Activated T-cell treated with anti-CD3 and anti-CD28 coated beads, Interleukin-2, amount 50 U/mL, for 72 hours (primary cell): ENCODE results near the gene MYEOV. TPM values are rescaled to one million over a fixed set of nuclear protein-coding genes. Genes with fewer than 3 reads are reported as not detected.

Source experiments
- ATAC-seq, 2 donors: fragments of 150-1000 bp; cut with Tn5 transposase; replicated peaks in 1 of 2; 2 replicates each; pipeline ENCODE4 v1.10.0; 2021; ENCODE audit warnings: moderate library complexity in 2 of 2, mild to moderate bottlenecking in 1 of 2
- DNase-seq, 2 donors: peaks; one replicate each; pipeline ENCODE4 v3.0.0; 2021 to 2022; ENCODE audit warnings: mixed read lengths in 1 of 2
- H3K27ac Mint-ChIP-seq: one replicate; pipeline ENCODE4 v1.8.0; 2022; ENCODE audit warnings: mild to moderate bottlenecking, moderate library complexity, mixed read lengths
- H3K27me3 Mint-ChIP-seq: one replicate; pipeline ENCODE4 v1.8.0; 2022; ENCODE audit warnings: low read depth, mixed read lengths
- H3K36me3 Mint-ChIP-seq, 2 donors: one replicate each; pipeline ENCODE4 v1.8.0; 2022; ENCODE audit warnings: mixed read lengths in 2 of 2, mild to moderate bottlenecking in 1 of 2; ENCODE audit not compliant: insufficient read depth in 2 of 2
- H3K4me1 Mint-ChIP-seq: one replicate; pipeline ENCODE4 v1.8.0; 2022; ENCODE audit warnings: low read depth, mixed read lengths
- H3K4me3 Mint-ChIP-seq, 2 donors: one replicate each; pipeline ENCODE4 v1.8.0; 2022; ENCODE audit warnings: mild to moderate bottlenecking in 2 of 2, mixed read lengths in 2 of 2, moderate library complexity in 2 of 2
- H3K9me3 Mint-ChIP-seq, 2 donors: one replicate each; pipeline ENCODE4 v1.8.0; 2022; ENCODE audit warnings: mixed read lengths in 2 of 2
- total RNA-seq, 2 donors: library from RNA; stranded (reverse); gene quantifications; one replicate each; pipeline ENCODE4 v1.2.3, GENCODE V29; 2022

MYEOV gene
- total RNA-seq, 2 donors from 2014 or later, result 0.42 to 0.67 TPM

DNA sequence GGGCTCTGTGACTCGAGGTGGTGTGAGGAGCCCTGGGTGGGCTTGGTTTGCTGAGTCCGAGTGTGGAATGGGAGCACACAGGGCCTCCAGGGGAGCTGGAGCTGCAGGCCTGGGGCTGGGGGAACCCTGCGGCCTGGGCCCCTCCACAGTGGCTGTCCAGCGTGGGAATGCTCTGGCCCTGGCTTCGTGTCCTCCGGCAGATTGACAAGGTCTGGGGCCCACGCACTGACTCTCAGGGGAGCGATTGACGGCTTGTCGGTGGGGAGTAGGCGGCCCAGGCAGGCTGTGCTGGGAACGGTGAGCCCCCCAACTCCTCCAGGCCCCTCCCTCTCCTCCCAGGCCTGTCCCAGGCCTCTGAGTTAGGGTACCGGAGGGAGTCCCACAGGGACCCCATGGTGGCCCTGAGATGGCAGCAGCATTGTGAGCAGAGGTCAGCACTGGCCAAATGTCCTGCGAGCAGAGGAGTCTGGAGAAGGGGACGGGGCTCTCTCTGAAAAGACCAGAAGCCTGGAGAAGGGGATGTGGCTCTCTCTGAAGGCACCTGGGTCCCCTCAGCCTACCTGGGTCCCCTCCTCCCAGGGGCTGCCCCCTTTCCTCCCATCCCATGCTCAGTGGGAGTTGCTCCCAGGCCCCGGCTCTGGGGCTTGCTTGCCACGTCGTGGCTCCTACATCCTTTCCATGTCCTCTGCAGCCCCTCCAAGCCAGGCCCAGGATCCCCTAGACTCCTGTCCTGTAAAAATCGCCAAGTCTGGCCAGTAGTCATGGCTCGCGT lies 23.8 kb upstream of the MYEOV start:
- DNase-seq (no peak), ATAC-seq (no peak)
- Mint-ChIP-seq H3K27ac (no peak overlapping the region), H3K27me3 (no peaks in the 10 kb centered on the region), H3K9me3 (peaks cover 0 to 2% of the 10 kb centered on the region in 2 donors), H3K36me3 (no peaks in the 10 kb centered on the region), H3K4me3 (no peak overlapping the region), H3K4me1 (no peaks in the 10 kb centered on the region)

DNA sequence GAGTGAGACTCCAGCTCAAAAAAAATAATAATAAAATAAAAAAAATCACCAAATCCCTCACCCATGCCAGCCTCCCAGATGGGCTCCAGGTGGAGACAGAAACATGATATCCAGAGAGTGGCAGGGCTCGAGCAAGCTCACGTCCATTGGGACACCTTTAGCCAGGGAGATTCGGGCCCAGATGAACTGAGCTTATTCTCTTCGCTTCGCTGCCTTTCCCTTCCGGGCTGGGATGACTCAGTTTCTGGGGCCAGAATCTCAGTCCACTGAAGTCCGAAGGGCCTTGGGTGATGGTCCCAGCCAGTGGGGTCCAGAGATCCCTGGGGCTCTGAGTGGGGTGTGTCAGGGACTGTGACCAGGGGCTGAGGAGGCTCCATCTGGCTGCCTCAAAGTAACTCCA lies 23.0 kb upstream of the MYEOV start:
- no peaks in the 10 kb centered on the region for H3K4me1 Mint-ChIP-seq
- no peaks in the 10 kb centered on the region for H3K36me3 Mint-ChIP-seq
- no peak for ATAC-seq
- DNase-seq, result no peak
- H3K27ac Mint-ChIP-seq, result no peak overlapping the region
- peaks cover 0 to 2% of the 10 kb centered on the region in 2 donors for H3K9me3 Mint-ChIP-seq
- no peak overlapping the region for H3K4me3 Mint-ChIP-seq
- H3K27me3 Mint-ChIP-seq, result no peaks in the 10 kb centered on the region

DNA sequence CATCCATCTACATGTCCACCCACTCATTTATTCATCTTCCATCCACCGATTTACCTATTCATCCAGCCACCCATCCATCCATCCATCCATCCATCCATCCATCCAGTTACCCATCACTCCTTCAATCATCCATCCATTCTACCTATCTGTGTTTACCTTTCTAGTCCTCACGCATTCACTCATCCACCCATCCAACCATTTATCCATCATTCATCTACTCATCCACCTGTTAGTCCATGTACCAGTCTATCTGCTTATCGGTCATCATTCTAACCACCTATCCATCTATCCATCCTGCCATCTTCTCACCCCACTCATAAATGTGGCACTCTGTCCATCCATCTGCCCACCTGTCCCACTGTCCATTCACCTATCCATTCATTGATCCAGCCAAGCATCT lies 21.9 kb upstream of the MYEOV start:
- ATAC-seq, result no peak
- no peaks in the 10 kb centered on the region for H3K4me1 Mint-ChIP-seq
- no peaks in the 10 kb centered on the region for H3K36me3 Mint-ChIP-seq
- H3K27ac Mint-ChIP-seq, result no peak overlapping the region
- H3K9me3 Mint-ChIP-seq, result peaks cover 0 to 2% of the 10 kb centered on the region in 2 donors
- DNase-seq, result no peak
- H3K27me3 Mint-ChIP-seq, result no peaks in the 10 kb centered on the region
- H3K4me3 Mint-ChIP-seq, result no peak overlapping the region

DNA sequence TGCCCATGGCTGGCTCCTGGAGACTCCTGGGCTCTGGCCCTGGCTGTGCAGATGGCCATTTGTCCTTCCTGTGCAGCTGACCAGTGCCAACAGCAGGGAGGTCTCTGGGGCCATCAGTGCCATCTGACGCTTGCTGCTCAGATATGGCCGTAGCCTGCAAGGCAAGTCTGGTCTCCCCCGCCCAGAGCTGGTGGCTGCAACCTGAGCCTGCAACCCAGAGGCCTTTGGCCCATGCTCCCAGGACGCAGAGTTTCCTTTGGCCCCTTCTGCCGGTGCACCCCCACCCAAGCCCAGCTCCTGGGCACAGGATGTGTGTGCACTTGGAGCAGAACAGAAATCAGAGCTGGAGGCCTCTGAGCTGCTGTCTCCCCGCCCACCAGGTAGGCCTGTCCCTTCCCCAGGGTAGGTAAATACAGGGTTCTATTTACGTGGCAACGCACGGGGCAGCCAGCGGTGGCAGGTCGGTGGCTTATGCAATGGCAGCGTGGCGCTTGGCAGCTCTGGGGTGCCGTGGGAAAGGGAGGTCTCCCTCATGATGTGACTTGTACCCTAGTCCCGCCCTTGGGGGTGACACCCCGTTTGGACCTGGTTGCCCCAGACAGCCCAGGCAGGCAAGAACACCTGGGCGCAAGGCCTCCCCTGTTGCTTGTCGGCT lies 21.0 kb upstream of the MYEOV start:
- H3K36me3 Mint-ChIP-seq, result no peaks in the 10 kb centered on the region
- DNase-seq (no peak), ATAC-seq (no peak)
- H3K4me1 Mint-ChIP-seq, result no peaks in the 10 kb centered on the region
- no peak overlapping the region for H3K4me3 Mint-ChIP-seq
- H3K27ac Mint-ChIP-seq, result no peak overlapping the region
- no peaks in the 10 kb centered on the region for H3K27me3 Mint-ChIP-seq
- peaks cover 0 to 2% of the 10 kb centered on the region in 2 donors for H3K9me3 Mint-ChIP-seq

DNA sequence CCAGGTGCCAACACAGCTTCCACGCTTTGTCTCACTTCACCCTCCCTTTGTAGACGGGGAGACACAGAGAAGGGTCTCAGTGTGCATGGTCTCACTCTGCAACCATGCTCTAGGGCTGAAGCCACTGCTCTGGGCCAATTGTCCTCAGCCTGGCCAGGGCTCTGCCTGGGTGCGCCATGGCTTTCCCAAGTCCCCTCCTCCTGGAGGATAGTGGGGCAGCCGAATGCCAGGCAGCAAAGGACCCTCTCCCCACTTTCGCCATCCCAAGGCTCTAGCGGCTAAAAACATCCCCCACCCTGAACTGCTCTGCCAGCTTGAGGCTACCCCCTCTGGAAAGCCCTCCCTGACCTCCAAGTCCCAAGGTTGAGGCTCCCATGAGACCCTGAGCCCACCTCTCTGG lies 20.4 kb upstream of the MYEOV start:
- Mint-ChIP-seq H3K4me1 (no peaks in the 10 kb centered on the region), H3K9me3 (peaks cover 0 to 2% of the 10 kb centered on the region in 2 donors), H3K27ac (no peak overlapping the region), H3K36me3 (no peaks in the 10 kb centered on the region), H3K27me3 (no peaks in the 10 kb centered on the region), H3K4me3 (no peak overlapping the region)
- no peak for DNase-seq
- no peak for ATAC-seq

DNA sequence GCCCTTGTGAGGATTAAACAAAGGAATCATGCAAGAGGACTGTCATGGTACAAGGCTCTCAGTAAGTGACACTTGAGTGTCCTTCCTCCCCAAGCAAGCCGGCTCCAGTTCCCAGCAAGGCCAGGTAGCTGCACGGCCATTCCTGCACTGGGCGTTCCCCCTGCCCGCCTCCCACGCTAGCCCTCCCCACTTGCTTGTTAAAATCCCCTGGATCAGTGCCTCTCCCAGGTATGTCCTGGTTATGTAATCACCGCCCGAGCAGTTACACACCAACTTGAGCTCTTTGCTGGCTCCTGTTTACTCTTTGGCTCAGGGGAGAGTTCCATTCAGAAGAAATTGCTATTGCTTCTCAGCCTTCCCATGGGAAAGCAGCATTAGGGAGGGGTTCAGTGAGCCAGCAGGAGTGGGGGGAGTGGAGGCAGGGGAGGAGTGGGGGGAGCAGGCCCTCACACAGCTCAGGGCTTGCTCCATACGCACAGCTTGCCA lies 19.4 kb upstream of the MYEOV start:
- no peak for ATAC-seq
- Mint-ChIP-seq H3K9me3 (peaks cover 0 to 2% of the 10 kb centered on the region in 2 donors), H3K4me1 (no peaks in the 10 kb centered on the region), H3K27me3 (no peaks in the 10 kb centered on the region), H3K27ac (no peak overlapping the region), H3K4me3 (no peak overlapping the region), H3K36me3 (no peaks in the 10 kb centered on the region)
- no peak for DNase-seq

DNA sequence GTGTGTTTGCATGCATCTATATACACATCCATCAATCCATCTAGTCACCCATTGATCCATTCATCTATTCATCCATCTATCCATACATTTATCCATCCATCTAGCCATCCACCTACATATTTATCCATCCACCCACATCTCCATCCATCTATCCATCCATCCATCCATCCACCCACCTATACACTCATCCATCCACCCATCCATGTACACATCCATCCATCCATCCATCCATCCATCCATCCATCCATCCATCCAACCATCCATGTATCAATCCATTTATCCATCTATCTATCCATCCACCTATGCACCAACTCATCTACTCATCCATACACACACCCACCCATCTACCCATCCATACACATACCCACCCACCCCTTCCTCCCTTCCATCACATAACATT lies 18.8 kb upstream of the MYEOV start:
- Mint-ChIP-seq H3K4me1 (no peaks in the 10 kb centered on the region), H3K4me3 (no peak overlapping the region), H3K27ac (no peak overlapping the region), H3K9me3 (peaks cover 0 to 2% of the 10 kb centered on the region in 2 donors), H3K36me3 (no peaks in the 10 kb centered on the region), H3K27me3 (no peaks in the 10 kb centered on the region)
- no peak for DNase-seq
- ATAC-seq, result no peak

DNA sequence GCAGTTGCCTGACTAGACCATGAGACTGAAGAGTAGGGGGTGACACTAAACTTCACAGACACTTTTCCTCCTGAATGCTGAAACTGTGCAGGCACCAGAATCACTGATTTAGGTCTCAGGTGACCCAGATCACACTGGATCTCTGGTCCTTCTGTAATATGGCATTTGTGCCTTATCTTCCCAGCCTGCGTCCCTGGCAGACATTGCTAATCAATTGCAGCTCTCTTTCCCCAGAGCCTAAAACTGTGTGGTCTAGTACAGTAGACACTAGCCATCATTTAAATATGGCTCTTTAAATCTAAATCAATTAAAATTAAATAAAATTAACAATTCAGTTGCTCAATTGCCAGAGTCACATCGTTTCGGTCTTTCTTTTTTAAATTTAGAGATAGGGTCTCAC lies 17.8 kb upstream of the MYEOV start:
- DNase-seq (no peak), ATAC-seq (no peak)
- H3K27me3 Mint-ChIP-seq, result no peaks in the 10 kb centered on the region
- peaks cover 0 to 2% of the 10 kb centered on the region in 2 donors for H3K9me3 Mint-ChIP-seq
- no peaks in the 10 kb centered on the region for H3K36me3 Mint-ChIP-seq
- H3K4me3 Mint-ChIP-seq, result no peak overlapping the region
- H3K4me1 Mint-ChIP-seq, result no peaks in the 10 kb centered on the region
- no peak overlapping the region for H3K27ac Mint-ChIP-seq

DNA sequence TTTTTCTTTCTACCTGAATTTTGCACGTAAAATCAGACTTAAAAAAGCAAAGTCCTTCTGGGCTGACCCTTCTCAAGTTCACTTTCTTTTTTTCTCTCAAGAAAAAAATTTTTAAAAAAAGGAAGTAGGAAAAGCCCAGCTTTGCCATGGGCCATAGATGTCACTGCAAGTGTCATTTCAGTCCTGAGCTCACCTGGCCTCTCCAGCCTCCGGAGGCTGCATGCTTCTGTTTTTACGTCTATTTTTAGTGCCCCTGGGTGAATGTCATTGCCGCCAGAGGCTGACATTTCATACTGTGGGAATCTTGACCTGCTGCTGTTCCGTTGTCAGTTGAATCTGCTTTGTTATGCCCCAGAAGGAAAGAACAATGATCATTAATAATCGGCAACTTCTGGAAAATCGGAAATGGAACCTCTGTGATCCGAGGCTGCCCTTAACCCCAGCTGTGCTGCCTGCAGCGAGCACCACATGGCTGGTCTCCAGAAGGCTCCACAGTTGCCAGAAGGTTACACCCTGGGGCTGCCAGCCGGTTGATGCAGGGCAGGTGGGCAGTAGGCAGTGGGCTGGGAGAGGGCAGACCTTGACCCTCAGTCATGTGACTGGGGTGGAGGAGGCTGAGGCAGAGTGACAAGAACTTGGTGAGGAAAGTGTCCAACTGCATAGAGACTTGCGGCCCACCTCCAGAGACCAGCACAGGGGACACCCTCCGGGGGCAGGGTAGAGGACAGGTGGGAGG lies 16.7 kb upstream of the MYEOV start:
- no peak for DNase-seq
- Mint-ChIP-seq H3K27ac (no peak overlapping the region), H3K4me1 (no peaks in the 10 kb centered on the region), H3K27me3 (no peaks in the 10 kb centered on the region), H3K9me3 (no peaks in the 10 kb centered on the region), H3K4me3 (no peak overlapping the region), H3K36me3 (no peaks in the 10 kb centered on the region)
- no peak for ATAC-seq

DNA sequence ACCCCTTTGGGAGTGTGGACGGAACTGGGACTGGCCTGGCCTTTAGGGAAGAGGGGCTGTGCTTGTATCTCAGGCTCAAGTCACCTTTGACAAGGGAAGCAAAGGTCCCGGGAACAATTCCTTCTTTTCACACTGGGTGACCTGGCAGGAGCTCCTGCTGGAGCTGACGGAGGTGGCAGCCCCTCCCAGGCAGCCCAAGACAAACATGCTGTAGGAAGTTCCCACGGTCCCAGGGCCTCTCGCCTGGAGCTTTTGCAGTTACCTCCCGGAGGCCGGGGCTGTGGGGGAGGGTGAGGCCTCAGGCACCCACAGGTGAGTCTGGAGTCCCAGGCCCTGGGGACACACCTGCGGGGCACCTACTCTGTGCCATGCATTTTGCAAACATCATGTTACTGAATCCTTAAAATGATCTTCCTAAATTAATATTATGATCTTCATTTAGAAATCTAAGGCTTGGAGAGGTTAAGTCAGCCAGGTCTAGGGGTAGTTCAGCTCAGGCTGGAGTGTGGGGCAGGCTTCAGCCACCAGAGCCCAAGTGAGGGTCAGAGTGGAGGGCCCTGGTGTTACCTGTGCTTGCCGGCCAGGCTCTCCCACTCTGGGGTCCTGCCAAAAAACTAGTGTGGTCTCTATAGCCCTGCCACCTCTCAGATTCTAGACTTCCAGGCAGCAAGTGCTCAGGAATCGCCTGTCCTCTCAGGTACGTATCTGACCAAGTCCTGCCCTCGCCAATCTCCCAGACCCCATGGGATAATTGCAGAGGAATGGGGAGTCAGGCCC lies 15.7 kb upstream of the MYEOV start:
- no peak for ATAC-seq

DNA sequence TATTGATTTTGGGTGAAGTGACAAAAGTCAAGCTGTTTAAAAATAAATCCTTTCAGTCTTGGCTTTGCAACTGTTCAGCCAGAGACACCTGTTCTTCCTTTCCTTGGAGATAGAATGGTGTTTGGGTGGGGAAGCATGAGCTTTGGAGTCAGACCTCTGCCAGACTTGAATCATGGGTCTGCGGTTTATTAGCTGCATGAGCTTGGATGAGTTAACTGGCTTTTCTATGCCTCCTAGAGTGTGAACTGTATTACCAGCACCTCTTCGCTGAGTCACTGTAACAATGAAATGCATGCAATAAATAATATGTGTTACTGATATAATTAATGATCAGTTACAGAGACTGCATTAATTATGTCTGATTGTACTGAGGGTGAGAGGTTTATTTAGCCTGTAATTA lies 13.5 kb upstream of the MYEOV start:
- Mint-ChIP-seq H3K36me3 (no peaks in the 10 kb centered on the region), H3K27me3 (no peaks in the 10 kb centered on the region), H3K4me3 (no peak overlapping the region), H3K27ac (no peak overlapping the region), H3K4me1 (no peaks in the 10 kb centered on the region), H3K9me3 (no peaks in the 10 kb centered on the region)
- no peak for ATAC-seq
- DNase-seq, result no peak

More for the DNA sequence above, 15.7 kb upstream of the MYEOV start:
- Mint-ChIP-seq H3K27me3 (no peaks in the 10 kb centered on the region), H3K4me3 (no peak overlapping the region), H3K36me3 (no peaks in the 10 kb centered on the region), H3K4me1 (no peaks in the 10 kb centered on the region), H3K9me3 (no peaks in the 10 kb centered on the region), H3K27ac (no peak overlapping the region)
- no peak for DNase-seq

DNA sequence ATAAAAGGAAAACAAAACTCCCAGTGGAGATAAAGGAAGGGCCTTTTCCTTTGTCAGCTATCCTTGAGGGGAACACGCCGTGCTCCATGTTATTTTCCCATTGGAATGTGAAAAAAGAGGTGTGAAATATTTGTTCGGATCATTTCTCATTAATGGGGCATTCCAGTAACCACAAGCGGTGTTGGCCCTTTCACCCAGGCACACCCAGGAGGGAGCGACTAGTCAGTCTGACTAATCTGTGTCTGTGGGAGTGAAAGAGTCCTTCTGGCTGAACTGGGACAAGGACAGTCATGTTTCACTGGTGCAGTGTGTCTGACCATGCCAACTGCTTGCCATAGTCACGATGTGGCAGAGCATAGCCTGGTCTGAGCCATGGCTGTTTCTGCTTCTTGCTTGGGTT lies 13.0 kb upstream of the MYEOV start:
- no peak overlapping the region for H3K4me3 Mint-ChIP-seq

DNA sequence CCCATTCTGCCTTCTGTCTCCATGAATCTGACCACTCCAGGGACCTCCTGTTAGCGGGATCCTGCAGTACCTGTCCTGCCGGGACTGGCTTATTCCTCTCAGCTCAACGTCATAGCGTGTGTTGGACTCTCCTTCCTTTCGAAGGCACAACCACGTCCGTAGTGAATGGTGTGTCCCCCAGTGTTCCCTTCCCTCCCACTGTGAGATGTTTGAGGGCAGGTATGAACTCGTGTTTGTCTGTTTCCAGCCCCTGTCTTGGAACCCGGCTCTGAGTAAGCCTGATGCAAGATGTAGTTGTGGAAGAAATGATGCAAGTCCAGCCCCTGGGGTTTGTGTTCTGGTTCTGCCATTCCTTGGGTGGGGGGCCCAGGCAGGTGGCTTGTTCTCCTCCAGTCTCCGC lies 10.5 kb upstream of the MYEOV start:
- ATAC-seq (no peak), DNase-seq (no peak)
- Mint-ChIP-seq H3K36me3 (no peaks in the 10 kb centered on the region), H3K9me3 (no peaks in the 10 kb centered on the region), H3K27me3 (no peaks in the 10 kb centered on the region), H3K4me1 (no peaks in the 10 kb centered on the region), H3K4me3 (no peak overlapping the region), H3K27ac (no peak overlapping the region)

More for the DNA sequence above, 13.0 kb upstream of the MYEOV start:
- no peaks in the 10 kb centered on the region for H3K27me3 Mint-ChIP-seq
- H3K9me3 Mint-ChIP-seq, result no peaks in the 10 kb centered on the region
- H3K4me1 Mint-ChIP-seq, result no peaks in the 10 kb centered on the region
- H3K27ac Mint-ChIP-seq, result no peak overlapping the region
- H3K36me3 Mint-ChIP-seq, result no peaks in the 10 kb centered on the region
- DNase-seq (no peak), ATAC-seq (no peak)
